ENCODE data around the gene SRSF1. TPM values are rescaled to one million over a fixed set of nuclear protein-coding genes. Genes with fewer than 3 reads are reported as not detected.

SRSF1 gene
- total RNA-seq, 2 donors from 2014 or later, result 173 to 315 TPM

DNA sequence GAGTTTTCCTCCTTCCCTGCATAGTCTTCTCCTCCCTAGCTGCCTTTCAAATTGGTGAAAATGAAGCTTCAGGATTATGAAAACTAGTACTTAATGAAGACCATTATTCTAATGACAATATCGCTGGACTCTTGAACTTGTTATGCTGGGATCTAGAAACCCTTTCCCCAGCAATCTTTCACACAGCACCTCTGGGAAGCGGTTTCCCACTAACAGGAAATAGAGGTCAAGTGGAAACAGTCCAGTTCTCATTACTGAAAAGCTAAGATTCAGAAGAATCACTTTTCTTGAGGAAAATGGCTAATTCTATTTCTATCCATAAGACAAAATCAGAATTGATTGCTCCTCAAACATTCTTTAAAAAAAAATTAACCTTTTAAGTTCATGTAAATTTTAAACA lies 17.0 kb downstream of the SRSF1 start:
- intact Hi-C loops (cut with DNase I), result no loop called here
- no peaks in the 10 kb centered on the region for H3K9me3 ChIP-seq
- no peak overlapping the region for H3K27ac ChIP-seq
- TF ChIP-seq, protein P1, sequence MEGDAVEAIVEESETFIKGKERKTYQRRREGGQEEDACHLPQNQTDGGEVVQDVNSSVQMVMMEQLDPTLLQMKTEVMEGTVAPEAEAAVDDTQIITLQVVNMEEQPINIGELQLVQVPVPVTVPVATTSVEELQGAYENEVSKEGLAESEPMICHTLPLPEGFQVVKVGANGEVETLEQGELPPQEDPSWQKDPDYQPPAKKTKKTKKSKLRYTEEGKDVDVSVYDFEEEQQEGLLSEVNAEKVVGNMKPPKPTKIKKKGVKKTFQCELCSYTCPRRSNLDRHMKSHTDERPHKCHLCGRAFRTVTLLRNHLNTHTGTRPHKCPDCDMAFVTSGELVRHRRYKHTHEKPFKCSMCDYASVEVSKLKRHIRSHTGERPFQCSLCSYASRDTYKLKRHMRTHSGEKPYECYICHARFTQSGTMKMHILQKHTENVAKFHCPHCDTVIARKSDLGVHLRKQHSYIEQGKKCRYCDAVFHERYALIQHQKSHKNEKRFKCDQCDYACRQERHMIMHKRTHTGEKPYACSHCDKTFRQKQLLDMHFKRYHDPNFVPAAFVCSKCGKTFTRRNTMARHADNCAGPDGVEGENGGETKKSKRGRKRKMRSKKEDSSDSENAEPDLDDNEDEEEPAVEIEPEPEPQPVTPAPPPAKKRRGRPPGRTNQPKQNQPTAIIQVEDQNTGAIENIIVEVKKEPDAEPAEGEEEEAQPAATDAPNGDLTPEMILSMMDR (IDR thresholded peaks at IDR 0.05), result no peak
- no peaks in the 10 kb centered on the region for H3K36me3 ChIP-seq
- H3K9ac ChIP-seq (ENCODE audit: low read depth in 2 of 2, low read length in 2 of 2), result no peak overlapping the region
- peaks cover 7% of the 10 kb centered on the region for H3K4me1 ChIP-seq
- no peak for DNase-seq
- no peak overlapping the region for H3K4me3 ChIP-seq
- no peaks in the 10 kb centered on the region for H3K27me3 ChIP-seq

DNA sequence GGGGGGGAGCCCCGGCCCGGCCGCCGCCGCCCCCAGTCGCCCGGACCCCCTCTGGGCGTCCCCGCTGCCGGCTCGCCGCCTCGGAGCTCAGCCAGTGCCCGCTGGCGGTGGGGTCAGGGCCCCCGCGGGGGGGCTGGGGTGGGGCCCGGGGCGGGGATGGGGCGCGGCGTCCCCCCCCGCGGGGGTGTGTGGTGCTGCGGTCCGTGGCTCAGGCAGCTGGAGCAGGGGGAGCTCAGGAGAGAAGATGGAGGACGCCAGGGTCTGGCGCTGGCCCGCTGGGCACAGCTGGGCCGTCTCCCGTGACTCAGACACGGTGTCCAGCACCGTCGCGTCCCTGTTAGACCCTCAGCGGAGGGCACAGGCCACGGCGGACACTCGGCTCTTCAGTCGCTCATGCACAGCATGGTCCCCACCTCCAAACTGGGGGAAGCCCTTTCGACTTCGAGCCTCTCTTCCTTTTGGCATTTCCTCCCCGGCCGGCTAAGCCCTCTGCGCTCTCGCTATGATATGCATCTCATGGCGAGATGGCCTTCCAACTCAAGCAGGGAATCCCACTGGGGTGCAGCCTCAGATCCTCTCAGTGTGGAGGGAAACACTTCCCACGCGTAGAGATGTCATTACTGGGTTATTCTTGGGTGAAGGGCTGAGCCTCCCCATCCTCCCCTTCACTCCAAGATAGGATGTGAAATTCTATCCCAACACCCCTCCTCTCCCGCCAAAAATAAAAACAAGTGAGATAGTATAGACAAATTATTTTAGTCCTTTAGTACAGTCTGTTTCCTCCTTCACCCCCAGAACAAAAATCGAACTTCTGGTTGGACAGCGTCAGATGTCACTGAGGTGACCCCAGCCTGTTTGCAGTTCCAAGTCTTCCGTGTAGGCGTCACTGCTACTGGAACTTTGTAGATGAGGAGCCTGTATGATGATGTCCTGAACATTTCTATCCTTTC lies 18.5 kb downstream of the SRSF1 start:
- peak; percentile 69 for DNase-seq
- H3K36me3 ChIP-seq, result no peaks in the 10 kb centered on the region
- H3K9ac ChIP-seq (ENCODE audit: low read depth in 2 of 2, low read length in 2 of 2), result peak overlapping the region; percentile 95 to 99
- TF ChIP-seq, protein P1 (IDR thresholded peaks at IDR 0.05), result no peak
- H3K27ac ChIP-seq, result peak overlapping the region; percentile 85
- peak overlapping the region; percentile 86 for H3K4me3 ChIP-seq
- intact Hi-C loops (cut with DNase I), result loop anchor here (5.0 kb wide), 2 partner anchors 36 to 96 kb away; no protein-coding TSS in a partner anchor
- peaks cover 7% of the 10 kb centered on the region for H3K4me1 ChIP-seq
- no peaks in the 10 kb centered on the region for H3K9me3 ChIP-seq
- H3K27me3 ChIP-seq, result no peaks in the 10 kb centered on the region

DNA sequence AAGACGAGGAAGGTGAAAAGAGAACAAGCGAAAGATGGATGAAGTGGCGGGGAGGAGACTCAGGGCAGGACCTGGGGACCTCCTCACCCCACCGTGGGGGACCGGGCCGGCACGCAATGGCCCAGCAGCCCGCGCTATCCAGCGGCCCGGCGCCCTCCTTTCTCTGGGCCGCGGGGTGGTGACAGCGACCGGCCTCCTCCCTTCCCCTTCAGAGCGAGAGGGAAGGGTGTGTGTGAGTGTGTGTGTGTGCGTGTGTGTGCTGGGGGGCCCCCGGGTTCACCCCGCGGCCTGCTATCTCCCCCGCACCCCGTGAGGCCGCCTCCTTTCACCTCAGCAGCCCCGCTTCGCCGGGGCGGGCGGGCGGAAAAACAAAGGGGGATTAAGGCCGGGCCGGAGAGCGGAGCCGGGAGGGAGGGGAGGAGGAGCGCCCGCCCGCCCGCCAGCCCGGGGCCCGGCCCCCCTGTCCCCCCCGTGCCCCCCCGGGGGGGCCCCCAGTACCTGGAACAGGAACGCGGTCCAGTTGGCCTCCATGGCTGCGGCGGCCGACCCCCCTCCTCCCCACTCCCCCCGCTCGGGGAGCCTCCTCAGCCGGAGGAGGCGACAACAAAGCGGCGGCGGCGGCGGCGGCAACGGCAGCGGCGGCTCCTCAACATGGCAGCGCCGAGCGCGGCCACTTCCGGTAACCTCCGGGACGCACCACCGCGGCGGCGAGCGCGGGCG lies 19.3 kb downstream of the SRSF1 start, which contains the start of gene VEZF1:
Gene VEZF1 (minus strand): TSS at position 674 of the 720 bp plus-strand sequence. CDS start 143 bp downstream, at position 531.
- H3K27ac ChIP-seq, result peak within 1 kb of the TSS; percentile 96
- H3K36me3 ChIP-seq, result no peaks in the 10 kb centered on the region
- DNase-seq, result peak; percentile 73
- peaks cover 7% of the 10 kb centered on the region for H3K4me1 ChIP-seq
- no peaks in the 10 kb centered on the region for H3K27me3 ChIP-seq
- H3K4me3 ChIP-seq, result peak within 1 kb of the TSS; percentile 86
- no peaks in the 10 kb centered on the region for H3K9me3 ChIP-seq
- H3K9ac ChIP-seq (ENCODE audit: low read depth in 2 of 2, low read length in 2 of 2), result peak within 1 kb of the TSS; percentile 95 to 99
- intact Hi-C loops (cut with DNase I), result loop anchor here (5.0 kb wide), 2 partner anchors 35 to 95 kb away; no protein-coding TSS in a partner anchor
- TF ChIP-seq, protein P1 (IDR thresholded peaks at IDR 0.05), result no peak

DNA sequence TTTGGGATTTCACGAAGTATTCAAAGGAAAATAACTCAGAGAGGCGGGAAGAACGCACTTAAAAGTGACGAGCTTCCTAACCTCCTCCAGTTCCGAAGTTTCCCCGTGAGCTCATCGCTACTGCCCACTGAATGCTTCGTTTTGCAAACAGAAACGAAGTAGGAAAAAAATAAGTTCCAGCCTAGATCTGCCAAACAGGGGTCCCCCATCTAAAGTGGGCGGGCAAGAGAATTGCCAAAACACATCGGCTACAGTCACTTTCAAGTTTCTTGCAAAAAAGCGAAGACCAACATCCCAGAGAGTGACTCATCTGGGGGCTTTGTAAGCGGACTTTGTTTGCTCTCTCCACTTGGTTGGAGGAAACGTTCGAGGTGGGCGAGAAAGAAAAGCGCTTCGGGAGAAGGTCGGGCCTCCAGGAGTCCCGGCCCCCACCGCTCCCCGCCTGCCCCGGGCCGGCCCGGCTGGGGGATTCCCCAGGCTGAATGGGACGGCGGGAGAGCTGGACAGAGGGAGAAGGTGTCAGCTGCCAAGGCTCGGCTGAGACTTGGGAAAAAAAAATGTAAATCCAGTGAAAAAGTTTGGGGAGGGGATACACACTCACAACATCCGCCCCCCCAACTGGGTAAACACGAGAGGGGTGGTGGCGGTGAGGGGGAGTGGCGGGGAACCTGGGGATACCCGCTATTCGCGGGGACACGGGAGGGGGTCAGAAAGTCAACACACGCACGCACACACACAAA lies 20.0 kb downstream of the SRSF1 start:
- intact Hi-C loops (cut with DNase I), result loop anchor here (5.0 kb wide), 2 partner anchors 35 to 95 kb away; no protein-coding TSS in a partner anchor
- H3K4me1 ChIP-seq, result peaks cover 7% of the 10 kb centered on the region
- H3K9me3 ChIP-seq, result no peaks in the 10 kb centered on the region
- H3K36me3 ChIP-seq, result no peaks in the 10 kb centered on the region
- peak overlapping the region; percentile 96 for H3K27ac ChIP-seq
- H3K27me3 ChIP-seq, result no peaks in the 10 kb centered on the region
- peak overlapping the region; percentile 83 to 95 for H3K9ac ChIP-seq (ENCODE audit: low read depth in 2 of 2, low read length in 2 of 2)
- peak; percentile 57 for DNase-seq
- peak overlapping the region; percentile 86 for H3K4me3 ChIP-seq
- TF ChIP-seq, protein P1 (IDR thresholded peaks at IDR 0.05), result no peak

DNA sequence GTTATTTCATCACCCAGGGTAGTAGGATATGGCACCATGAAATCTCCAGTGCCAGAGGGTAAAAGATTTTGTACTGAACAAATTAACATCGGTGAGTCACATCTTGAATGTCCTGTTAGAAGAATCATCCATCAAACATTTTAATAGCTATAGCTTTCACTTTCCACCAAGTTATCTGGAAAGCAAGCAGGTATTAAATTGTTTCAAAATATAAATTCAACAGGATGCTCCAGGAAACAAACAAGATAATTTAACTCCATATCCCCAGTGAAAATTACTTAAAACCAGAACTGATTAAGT lies 21.4 kb downstream of the SRSF1 start:
- peaks cover 7% of the 10 kb centered on the region for H3K4me1 ChIP-seq
- no peaks in the 10 kb centered on the region for H3K9me3 ChIP-seq
- H3K27ac ChIP-seq, result no peak overlapping the region
- no peak for DNase-seq
- TF ChIP-seq, protein P1 (IDR thresholded peaks at IDR 0.05), result no peak
- H3K27me3 ChIP-seq, result no peaks in the 10 kb centered on the region
- no peak overlapping the region for H3K4me3 ChIP-seq
- intact Hi-C loops (cut with DNase I), result loop anchor here (5.0 kb wide), 2 partner anchors 33 to 93 kb away; no protein-coding TSS in a partner anchor
- H3K9ac ChIP-seq (ENCODE audit: low read depth in 2 of 2, low read length in 2 of 2), result peak overlapping the region in 1 of 2 donors; percentile 7
- no peaks in the 10 kb centered on the region for H3K36me3 ChIP-seq

Measured in colonic mucosa (tissue), 4 donors.